LoVo (cell line): Measurements from ENCODE around the gene RBMY1B.
"Not testable (repeated sequence)": the region's sequence is repeated elsewhere in the genome, so short reads cannot be mapped to it uniquely, and the experiment has no call there.

Experiments used
- DNase-seq: peaks from one replicate; pipeline ENCODE4 v3.0.0-alpha.2; 2016; ENCODE audit warnings: low spot score

Gene RBMY1B

GRCh38 chrY:21511038-21511437, at the start of gene RBMY1B:
RBMY1B (plus strand) TSS chrY:21511338; CDS start chrY:21513351, 2,013 bp downstream.
- DNase-seq, result not testable (repeated sequence)

DNA sequence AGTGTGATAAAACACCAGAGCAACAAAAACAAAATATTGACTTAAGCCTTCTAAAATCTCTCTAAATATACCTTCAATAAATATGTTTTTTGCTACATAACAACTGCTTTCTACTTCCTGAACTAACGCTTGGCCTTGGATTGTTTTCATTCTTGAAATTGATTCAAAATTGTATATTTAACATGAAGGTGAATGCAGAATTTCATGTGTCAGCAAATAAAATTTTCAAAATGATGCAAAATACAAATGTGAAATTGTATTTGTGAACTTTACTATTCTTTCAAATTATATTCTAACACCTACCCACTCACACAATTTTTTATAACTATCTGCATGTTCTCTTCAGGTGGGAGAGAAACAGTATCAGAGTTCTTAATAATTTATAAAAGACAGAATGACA, 48.2 kb upstream of the RBMY1B start:
- DNase-seq, result not testable (repeated sequence)

- no peak for DNase-seq
Measured at GRCh38 chrY:21482967-21483366, 28.2 kb upstream of the RBMY1B start.

GRCh38 chrY:21534579-21534978, 23.4 kb downstream of the RBMY1B start, which contains the start of gene RBMY1A1:
RBMY1A1 (plus strand) TSS chrY:21534879; CDS start chrY:21536892, 2,013 bp downstream.
- not testable (repeated sequence) for DNase-seq

DNA sequence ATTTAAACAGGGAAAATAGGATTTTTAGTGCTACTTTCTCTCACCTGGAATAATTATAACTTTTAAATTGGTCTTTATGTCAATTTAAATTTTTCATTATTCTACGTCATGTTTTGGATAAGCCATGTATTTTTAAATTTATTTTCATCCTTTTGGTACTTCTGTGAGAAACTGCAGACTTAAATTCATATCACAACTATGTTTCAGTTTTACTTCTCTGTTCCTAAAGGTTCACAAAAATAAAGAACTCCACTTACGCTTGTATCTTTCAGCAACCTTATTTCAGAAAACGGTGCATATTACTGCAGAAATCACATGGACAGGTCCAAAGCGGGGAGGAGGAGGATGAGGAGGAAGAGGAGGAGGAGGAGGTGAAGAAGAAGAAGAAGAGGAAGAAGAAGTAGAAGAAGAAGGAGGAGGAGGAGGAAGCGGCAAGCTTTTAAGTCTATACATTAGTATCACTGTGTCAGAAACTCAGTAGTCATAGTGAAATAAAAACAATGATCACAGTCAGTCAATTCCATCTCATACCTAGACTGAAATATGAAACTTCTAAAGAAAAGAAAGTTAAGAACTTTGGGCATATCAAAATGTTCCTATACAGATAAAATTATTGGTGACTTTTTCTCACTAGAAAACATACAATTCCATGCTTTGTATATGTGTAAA, 48.3 kb downstream of the RBMY1B start:
- not testable (repeated sequence) for DNase-seq
